DMS 273 (cell line): ENCODE data around the gene SUMF2.
"Not testable (repeated sequence)": the region's sequence is repeated elsewhere in the genome, so short reads cannot be mapped to it uniquely, and the experiment has no call there.

Experiments used
- DNase-seq: peaks from one replicate; lab custom pipeline; 2025; ENCODE audit not compliant: unreplicated experiment; lab: John Stamatoyannopoulos, UW

The SUMF2 gene

DNA sequence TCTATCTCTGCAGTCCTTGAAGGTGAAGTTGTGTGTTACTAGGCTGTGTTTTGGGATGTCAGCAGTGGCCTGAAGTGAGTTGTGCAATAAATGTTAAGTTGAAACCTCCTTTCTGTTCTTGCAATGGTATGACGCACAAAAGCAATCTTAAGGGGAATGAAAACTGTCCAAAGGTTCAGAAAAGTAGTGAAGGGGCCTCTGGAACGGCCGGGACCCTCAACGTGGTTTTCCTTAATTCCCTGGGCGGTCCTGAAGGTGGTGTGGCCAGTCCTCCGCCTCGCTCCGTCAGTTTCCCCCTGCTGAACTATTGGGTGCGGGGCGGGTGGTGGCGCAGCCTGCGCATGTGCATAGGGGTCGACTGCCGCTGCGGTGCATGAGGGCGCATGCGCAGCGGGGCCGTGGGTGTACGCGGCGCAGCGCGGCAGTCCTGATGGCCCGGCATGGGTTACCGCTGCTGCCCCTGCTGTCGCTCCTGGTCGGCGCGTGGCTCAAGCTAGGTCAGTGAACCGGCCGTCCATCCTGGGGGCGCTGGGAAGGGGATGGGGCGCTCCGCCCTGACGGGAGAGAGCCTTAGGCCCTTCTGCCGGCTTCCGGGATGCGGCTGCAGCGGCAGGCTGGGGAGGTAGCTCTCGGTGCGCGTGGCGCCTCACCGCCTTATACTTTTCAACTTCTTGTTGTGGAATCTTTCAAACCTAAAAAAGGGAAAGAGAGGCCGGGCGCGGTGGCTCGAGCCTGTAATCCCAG, at the start of gene SUMF2:
TSS of gene SUMF2 (plus strand) at position 405 of the 744 bp plus-strand sequence. CDS start at position 431, 26 bp downstream.
- DNase-seq, result peak; percentile 97

DNA sequence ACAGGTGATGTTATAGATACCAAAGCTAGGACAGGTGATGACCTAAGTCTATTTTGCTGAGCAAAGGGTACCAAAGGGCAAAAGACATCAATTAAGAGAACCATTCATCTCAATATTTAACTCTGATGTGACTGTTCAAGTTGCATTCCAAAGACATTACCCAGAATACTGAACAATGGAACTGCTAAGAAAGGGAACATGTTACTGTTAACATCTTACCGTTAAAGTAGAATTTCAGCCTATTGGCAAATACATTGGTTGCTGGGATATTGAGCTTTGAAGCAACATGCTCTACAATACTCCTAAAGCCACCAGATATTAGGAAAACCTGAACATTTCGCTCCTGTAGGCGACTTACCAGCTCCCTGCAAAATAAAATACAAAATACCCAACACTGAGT, 47.1 kb upstream of the SUMF2 start:
- DNase-seq, result not testable (repeated sequence)

DNA sequence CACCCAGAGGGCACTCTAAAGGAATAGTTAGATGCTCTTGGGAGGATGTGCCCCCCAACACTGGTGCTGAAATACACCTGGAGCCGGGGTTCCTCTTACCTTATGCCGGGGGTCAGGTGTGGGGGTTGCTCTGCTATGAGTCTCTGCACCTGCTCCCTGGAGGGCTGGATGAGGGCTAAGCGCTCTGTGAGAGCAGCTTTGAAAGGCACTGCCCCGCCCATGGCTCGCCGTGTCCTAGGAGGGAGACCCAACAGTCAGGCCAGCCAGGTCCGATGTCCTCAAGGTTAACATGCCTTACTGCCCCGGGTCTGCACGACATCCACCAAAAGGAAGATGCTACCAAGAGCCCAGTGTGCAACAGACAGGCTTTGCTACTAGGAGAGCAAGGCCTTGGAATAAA, 44.6 kb upstream of the SUMF2 start:
- no peak for DNase-seq

DNA sequence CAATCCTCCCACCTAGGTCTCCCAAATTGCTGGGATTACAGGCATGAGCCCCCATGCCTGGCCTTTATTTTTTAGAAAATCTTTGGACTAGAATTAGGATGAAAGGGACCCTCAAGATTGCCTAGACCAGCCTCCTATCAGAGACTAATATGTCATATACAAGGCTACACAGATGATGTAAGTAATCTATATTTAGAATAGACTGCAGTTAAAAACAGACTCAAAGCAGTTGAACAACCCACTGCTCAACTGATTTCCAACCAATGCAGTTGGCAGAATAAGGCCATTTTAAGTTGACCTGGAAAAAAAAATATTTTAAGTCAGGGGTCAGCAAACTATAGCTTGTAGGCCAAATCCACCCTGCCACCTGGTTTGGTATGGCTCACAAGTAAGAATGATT, 40.6 kb upstream of the SUMF2 start:
- DNase-seq, result no peak

DNA sequence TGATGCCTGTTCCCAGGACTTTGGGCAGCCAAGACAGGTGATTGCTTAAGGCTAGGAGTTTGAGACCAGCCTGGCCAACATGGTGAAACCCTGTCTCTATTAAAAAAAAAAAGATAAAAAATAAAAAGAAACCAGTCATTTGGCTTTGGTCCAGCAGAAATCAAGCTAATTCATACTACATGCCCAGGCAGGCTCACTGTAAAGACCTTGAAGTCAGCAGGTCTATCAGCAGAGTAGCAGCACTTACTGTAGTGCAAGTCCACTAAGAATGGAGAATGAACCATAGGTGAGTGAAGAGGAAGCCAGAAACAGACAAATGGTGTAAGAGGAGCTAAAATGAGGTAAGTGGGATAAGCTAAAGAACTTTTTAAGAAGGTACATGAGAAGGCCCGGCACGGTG, 37.5 kb upstream of the SUMF2 start:
- DNase-seq, result peak; percentile 18

DNA sequence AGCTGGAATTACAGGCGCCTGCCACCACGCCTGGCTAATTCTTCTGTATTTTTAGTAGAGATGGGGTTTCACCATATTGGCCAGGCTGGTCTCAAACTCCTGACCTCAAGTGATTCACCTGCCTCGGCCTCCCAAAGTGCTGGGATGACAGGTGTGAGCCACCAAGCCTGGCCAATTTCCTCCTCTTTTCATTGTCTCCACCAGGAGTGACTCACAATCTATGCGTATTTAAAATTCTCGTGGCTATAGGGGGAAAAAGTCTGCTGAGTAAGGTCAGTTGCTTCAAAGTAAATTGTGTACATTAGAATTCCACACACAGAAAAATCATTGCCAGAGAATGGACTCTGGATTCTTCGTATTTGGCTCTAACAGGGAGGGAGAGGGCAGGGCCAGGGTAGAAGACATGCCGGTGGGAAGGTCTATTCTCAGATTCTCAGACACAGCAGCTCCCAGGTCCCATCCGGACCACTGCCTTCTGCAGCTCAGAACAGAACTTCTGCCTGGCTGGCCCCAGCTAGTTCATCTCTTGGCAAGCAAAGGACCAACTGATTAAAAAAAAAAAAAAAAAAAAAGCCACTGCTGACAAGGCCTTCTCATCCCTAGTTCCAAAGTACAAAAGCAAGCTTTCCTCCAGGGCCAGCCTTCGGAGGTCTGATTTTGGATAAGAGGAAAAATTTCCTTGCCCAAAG, 35.0 kb upstream of the SUMF2 start:
- DNase-seq, result no peak

- no peak for DNase-seq
Measured at GRCh38 chr7:56030340-56030739, 33.7 kb upstream of the SUMF2 start.

- not testable (repeated sequence) for DNase-seq
Measured at GRCh38 chr7:56031556-56031955, 32.5 kb upstream of the SUMF2 start.

DNA sequence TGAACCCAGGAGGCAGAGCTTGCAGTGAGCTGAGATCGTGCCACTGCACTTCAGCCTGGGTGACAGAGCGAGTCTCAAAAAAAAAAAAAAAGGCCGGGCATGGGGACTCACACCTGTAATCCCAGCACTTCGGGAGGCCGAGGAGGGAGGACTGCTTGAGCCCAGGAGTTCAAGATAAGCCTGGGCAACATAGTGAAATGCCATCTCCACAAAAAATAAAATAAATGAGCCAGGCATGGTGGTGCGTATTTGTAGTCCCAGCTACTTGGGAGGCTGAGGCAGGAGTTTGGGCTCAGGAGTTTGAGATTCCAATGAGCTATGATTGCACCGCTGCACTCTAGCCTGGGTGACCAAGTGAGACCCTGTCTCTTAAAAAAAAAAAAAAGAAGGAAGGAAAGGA, 31.5 kb upstream of the SUMF2 start:
- DNase-seq, result not testable (repeated sequence)

DNA sequence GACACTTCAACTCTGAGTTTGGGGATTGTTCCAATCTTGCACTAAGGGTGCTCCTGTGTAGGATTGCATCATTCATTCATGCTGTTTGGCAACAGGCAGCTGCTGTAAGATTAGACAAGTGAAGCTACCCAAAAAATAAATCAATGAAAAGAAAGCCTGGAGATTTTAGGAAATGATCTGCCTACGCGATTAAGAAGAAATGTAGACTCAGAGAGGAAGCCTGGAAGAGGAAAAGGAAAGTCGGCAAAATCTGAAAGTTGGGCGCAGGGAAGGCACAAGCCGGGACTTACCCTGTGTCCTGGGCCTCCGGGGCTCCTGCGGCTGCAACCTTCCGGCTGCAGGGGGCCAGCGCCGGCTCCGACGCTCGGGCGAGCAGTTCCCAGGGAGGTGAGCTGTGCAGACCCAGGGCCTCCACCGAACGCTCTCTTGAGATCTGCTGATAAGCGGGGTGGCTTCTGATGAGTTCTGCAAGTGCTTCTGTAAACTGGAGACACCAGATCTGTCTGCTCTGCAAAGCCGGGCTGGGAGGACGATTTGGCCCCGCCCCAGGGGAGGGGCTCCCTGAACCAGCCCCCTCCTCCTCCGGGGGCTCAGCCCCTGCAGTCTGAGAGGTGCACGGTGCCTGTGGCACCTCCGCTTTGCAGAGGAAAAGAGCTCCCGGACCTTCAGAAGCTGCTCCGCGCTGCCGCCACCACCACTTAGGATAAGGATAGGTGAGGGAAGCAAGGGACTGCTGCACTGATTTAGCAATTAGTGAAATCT, 30.2 kb upstream of the SUMF2 start:
- DNase-seq, result peak; percentile 74

DNA sequence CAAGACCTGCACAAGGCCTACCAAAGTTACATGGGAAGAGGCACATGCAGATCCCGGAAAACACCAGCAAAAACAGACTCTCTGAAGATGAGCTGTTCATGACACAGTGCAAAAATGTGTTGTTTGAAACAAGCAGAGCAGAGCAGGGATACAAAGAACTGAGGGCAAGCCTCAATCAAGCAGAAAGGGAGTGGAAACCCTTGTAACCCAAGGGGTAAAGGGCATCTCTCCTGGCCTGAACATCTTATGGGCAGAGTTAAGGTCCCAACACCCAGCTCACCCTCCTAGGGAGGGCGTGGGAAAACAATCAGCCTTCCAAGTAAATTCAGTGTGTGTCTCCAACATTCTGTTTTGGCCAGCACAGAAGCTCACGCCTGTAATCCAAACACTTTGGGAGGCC, 23.4 kb upstream of the SUMF2 start:
- no peak for DNase-seq

- DNase-seq, result not testable (repeated sequence)
Measured at GRCh38 chr7:56045758-56046157, 18.3 kb upstream of the SUMF2 start.

GRCh38 chr7:56046721-56047445, 17.2 kb upstream of the SUMF2 start:
- DNase-seq, result no peak

DNA sequence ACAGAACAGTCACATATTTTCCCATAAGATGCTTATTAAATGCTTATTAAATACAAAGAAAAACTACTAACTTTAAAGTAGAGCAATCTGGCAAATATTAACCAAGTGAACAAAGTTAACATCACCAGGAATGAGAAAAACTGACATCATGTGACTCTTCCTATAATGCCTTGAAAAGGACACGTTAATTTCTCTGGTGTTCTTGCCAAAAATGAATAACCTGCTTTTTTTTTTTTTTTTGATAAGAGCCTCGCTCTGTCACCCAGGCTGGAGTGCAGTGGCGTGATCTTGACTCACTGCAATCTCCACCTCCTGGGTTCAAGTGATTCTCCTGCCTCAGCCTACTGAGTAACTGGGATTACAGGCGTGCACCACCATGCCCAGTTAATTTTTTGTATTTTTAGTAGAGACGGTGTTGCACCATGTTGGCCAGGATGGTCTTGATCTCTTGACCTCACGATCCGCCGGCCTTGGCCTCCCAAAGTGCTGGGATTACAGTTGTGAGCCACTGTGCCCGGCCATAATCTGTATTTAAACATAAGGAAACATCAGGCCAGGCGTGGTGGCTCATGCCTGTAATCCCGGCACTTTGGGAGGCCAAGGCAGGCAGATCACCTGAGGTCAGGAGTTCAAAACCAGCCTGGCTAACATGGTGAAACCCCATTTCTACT, 16.5 kb upstream of the SUMF2 start:
- DNase-seq, result not testable (repeated sequence)

DNA sequence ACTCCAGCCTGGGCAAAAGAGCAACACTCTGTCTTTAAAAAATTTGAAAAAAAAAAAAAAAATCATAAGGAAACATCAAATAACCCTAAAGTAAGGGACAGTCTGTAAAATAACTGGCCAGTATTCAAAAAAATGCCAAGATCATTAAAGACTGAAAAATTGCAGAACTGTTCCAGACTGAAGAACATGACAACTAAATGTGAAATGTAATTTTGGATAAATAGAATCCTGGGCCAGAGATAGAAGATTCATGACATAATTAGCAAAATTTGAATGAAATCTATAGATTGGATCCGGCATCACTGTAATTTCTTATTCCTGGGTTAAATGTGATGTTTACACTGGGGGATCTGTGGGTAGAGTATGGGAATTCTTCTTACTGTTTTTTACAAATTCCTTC, 15.8 kb upstream of the SUMF2 start:
- no peak for DNase-seq

DNA sequence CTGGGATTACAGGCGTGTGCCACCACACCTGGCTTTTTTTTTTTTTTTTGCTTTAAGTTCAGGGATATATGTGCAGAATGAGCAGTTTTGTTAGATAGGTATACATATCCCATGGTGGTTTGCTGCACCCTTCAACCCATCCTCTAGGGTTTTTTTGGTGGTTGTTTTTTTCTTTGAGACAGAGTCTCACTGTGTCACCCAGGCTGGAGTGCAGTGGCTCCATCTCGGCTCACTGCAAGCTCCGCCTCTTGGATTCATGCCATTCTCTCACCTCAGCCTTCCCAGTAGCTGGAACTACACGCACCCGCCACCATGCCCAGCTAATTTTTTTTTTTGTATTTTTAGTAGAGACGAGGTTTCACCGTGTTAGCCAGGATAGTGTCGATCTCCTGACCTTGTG, 15.3 kb upstream of the SUMF2 start:
- peak; percentile 82 for DNase-seq

- DNase-seq, result no peak
Measured at GRCh38 chr7:56051053-56051338, 13.1 kb upstream of the SUMF2 start.

DNA sequence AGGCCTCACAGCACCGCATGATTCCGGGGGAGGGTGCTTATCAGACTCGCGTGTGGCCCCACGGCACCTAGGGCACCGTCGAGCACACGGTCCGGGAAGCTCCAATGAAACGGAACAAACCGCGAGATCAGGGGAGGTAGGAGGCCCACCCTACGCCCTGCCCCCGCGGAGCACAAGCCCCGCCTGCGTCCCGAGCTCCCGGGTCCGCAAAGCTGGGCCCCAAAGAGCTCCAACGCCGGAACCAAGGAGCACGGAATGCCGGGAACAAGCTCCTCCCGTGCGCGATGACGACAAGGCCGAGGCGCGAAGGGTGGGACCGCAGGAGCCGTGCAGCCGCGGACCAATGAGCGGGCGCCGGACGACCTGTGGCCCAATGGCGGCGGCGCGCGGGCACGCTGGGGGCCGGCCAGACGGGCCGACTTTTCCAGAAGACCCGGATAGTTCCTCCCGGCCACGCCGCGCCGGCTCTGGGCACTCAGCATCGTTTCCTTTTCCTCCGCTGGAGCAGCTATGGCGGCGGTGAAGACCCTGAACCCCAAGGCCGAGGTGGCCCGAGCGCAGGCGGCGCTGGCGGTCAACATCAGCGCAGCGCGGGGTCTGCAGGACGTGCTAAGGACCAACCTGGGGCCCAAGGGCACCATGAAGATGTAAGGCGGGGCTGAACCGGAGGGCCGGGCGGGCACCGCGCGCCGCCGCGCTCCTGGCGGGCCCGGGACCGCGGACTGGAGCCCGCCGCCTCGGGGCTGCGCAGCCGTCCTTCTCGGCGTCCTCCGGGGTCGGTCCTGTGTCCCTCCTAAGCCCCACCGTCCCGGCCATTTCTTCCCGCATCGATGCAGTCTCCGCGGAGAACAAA, 12.5 kb upstream of the SUMF2 start, which contains the start of the genes CCT6A and PSPH:
TSS of gene CCT6A (plus strand) at position 427 of the 853 bp plus-strand sequence. CDS start at position 511, 84 bp downstream.
TSS of gene PSPH (minus strand) at position 106 of the 853 bp plus-strand sequence. CDS start 30,232 bp downstream, outside the sequence.
- peak; percentile 100 for DNase-seq

DNA sequence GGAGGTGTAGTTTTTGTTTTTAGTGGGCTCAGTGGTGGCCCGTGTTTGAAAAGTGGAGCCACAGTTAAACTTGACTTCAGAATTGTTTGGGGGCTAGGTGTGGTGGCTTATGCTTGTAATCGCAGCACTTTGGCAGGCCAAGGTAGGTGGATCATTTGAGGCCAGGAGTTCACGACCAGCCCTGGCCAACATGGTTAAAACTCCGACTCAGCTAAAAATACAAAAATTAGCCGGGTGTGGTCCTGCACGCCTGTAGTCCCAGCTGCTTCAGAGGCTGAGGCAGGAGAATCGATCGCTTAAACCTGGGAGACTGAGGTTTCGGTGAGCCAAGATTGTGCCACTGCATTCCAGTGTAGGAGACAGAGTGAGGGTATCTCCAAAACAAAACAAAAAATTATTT, 10.7 kb upstream of the SUMF2 start:
- DNase-seq, result no peak

GRCh38 chr7:56053993-56054392, 10.1 kb upstream of the SUMF2 start:
- no peak for DNase-seq
